Hippocampal formation (tissue), 2 donors: ENCODE measurements around the gene HLCS.
"Not testable (repeated sequence)": the region's sequence is repeated elsewhere in the genome, so short reads cannot be mapped to it uniquely, and the experiment has no call there.

ENCODE experiments used
- DNase-seq, 2 donors: peaks; one replicate each; lab custom pipeline; 2025; lab: John Stamatoyannopoulos, UW

The HLCS gene

DNA sequence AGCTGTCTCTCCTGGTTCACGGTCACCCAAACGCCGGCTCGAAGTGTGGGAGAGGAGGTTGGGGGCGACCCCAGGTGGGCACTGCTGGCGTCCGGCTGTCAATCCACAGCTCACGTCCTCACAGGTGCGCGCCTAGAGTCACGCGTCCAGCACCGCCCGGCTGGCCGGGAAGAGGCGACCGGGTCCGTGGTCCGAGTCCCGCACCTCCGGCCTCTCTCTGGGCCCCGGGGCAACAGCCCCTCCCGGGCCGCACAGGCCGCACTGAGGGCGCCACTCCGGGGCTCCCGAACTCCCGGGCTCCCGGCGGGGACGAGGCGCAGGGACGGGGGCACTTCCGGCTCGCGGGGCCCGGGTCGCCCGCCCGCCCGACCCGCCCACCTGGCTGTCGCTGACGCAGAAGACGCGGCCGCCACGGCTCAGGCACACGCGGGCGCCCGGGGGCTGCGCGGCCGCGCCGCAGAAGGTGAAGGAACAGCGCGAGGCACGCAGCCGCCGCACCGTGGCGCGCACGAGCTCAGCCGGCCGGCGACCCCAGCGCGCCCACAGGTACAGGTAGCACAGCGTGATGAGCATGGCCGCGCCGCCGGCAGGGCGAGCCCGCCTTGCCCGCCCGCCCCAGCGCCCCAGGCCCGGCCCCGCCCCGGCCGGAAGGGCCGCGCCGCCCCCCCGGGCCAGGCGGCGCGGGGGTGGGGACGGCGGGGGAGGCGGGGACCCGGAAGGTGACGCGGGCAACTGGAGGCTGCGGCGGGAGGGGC lies at the start of gene HLCS:
TSS of gene HLCS (minus strand) at position 604 of the 755 bp plus-strand sequence. CDS start at position 573, 31 bp downstream.
- peak in 1 of 2 donors; percentile 44 for DNase-seq

DNA sequence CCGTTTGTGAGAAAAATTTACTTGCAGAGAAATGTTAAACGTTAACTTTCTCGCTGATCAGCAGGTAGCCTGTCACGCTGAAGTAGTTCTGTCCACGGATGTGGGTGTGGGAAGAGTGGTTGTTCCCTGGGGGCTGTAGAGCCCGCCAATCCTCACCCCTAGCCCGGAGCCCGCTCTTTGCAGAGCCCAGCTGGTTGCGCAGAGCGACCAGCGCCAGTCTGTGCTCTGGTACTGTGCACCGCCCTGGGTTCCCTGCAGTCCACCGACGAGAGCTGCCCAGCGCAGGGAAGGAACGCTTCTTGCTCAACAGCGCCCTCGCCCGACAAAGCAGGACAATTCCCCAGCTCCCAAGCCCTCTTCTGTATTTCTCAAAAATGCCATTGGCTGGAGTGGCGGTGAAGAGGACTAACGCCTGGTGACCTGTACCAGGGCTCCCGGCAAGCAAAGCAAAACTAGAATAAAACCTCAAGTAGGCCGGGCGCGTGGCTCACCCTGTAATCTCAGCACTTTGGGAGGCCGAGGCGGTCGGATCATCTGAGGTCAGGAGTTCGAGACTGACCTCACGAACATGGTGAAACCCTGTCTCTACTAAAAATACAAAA lies 43.4 kb upstream of the HLCS start:
- DNase-seq = peak; percentile 73 to 81

DNA sequence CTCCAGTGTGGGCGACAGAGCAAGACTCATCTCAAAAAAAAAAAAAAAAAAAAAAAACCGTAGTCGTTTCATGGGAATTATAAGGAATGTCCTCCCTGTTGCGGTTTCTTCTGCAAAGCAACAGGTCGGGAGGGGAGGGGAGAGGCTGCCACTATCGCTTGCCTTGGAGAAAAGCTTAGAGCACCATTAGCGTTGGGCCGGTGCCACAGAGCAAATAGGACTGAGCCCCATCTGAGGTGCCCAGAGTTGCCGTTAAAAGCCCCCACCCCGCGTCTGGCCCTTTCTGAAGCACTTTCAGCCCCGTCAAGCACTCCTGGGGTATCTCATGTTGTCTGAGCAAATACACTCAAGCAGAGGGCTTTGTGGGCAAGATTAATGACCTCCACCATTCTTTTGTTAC lies 42.3 kb upstream of the HLCS start:
- DNase-seq = no peak

DNA sequence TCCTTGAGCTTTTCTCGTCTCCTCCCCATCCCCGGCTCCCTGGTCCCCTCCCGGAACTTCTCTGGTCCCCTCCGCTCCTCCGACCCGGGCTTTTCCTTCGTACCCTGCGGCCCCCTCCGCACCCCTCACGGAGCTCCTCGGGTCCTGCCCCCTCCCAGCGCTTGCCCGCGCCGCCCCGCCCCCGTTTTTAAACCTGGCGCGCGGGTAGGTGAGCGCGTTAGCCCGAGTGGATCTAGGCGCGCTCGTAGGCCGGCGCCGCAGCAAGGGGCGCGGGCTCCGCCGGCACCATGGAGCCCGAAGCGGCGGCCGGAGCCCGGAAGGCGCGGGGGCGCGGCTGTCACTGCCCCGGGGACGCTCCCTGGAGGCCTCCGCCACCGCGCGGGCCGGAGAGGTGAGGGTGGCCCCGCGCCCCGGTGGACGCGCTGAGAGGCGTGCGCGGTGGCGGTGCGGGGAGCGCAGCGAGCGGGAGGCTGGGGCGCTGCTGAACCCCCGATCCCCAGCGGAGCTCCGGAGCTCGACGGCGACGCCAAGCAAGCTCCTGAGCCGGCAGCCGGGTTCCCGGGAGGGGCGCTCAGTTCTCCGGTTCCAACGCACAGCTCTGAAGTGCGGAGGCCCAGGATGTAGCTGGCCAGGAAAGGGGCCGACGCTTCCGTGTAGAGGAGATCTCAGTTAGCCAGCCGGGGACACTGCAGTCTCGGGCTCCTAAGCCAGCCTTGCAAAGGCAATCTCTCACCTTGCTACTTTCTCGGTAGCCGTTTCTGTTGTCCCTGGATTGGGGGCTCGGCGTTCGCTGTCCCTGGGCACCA lies 40.2 kb upstream of the HLCS start, which contains the start of gene RIPPLY3:
TSS of gene RIPPLY3 (plus strand) at position 217 of the 806 bp plus-strand sequence. CDS start at position 288, 71 bp downstream.
- DNase-seq = no peak

DNA sequence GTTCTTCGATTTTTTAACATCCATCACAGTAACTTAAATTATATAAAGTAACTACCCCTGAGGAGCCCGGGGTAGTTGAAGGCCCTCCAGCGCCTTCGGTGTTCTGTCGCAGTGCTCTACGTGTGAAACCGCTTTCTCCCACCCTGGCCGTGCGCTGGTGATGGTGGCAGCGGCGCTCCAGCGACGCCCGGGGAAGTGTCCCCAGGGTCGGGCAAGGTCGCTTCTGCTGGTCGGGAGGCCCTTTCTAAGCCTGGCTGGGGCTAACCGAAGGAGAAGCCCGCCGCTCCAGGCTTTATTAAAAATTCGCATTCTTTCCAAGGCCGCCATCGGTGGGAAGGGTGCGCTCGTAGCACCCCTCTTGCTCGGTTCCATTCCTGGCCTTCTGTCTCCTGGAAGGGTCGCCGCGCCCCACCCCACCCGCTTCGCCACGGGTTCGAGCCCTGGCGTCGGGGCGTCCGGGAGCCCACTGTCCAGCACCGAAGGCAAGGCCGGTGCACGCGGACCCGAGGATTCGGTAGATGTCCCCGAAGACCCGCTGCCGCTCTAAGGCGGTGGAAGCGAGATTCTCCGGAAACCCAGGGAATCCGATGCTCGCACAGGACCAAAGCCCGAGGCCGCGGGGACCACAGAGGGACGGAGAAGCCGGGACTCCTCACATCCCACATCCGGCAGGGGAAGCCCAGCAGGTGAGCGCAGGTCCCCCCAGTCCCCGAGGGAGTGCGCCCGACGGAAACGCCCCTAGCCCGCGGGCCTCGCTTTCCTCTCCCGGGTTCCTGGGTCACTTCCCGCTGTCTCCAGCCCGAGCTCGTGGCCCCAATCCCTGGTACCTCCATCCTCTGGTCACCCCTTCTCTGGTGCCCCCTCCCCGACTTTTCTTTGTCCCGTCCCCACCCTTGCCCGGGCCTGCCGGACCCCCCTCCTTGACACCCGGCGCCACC lies 39.3 kb upstream of the HLCS start:
- DNase-seq = no peak

DNA sequence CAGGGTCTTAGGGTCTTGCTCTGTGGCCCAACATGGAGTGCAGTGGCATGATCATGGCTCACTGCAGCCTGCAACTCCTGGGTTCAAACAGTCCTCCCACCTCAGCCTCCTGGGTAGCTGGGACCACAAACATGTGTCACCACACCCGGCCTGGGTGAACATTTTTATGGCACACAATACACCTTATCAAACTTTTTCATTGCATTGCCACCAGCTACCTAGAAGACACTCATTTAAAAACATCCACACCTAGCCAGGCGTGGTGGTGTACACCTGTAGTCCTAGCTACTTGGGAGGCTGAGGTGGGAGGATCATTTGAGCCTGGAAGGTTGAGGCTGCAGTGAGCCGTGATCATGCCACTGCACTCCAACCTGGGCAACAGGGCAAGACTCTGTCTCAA lies 37.4 kb upstream of the HLCS start:
- not testable (repeated sequence) for DNase-seq

GRCh38 chr21:37002851-37003250 lies 36.4 kb upstream of the HLCS start:
- not testable (repeated sequence) for DNase-seq

DNA sequence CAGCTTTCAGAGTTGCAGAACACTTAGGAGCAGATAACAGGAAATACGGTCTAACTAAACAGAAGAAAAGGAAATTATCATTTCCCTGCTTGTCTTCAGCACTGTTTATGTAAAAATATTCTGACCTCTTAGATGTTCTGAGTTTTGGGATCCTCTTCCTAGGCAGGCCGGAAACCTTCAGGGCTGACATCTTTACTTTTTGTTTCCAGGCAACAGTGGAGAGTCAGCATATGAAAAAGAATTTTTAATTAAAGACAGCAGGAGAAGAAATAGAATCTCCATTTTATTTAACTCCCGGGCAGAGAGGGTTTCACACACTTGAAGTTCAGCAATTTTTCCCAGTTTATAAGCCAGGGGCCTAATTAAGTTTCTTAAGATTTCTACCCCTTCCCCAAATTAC lies 35.0 kb upstream of the HLCS start:
- DNase-seq = no peak

GRCh38 chr21:37000381-37000780 lies 33.9 kb upstream of the HLCS start:
- no peak for DNase-seq

DNA sequence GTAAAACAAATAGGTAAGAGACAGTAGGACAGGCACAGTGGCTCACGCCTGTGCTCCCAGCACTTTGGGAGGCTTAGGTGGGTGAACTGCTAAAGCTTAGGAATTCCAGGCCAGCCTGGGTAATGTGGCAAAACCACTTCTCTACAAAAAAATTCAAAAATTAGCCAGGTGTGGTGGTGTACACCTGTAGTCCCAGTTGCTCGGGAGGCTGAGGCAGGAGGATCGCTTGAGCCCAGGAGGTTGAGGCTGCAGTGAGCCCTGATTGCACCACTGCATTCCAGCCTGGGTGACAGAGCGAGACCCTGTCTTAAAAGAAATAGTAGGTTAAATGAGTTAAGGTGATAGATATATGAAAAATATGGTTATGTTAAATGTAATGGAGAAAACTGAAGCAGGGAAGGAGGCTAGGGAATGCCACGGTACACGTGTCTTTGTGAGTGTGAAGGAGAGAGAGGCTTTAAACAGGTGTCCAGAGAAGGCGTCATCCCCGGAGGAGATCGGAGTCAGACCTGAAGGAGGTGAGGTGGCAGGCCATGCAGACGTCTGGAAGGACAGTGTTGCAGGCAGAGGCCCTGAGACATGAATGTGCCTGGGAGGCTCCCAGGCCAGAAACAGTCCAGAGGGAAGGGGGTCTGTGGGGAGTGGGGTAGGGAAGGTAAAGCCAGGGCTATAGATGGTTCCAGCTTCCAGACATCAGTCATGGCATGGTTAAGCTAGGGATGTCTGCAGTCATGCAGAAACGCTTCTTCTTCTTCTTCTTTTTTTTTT lies 32.8 kb upstream of the HLCS start:
- no peak for DNase-seq

DNA sequence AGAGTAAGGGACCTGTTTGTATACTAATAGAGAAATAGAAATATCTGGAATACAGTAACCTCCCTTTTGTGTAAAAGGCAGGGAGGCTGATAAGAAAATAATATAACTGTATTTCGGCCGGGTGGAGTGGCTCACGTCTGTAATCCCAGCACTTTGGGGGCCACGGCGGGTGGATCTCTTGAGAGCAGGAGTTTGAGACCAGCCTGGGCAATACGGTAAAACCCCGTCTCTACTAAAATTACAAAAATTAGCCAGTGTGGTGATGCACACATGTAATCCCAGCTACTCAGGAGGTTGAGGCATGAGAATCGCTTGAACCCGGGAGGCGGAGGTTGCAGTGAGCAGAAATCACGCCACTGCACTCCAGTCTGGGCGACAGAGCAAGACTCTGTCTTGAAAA lies 28.8 kb upstream of the HLCS start:
- DNase-seq = not testable (repeated sequence)

DNA sequence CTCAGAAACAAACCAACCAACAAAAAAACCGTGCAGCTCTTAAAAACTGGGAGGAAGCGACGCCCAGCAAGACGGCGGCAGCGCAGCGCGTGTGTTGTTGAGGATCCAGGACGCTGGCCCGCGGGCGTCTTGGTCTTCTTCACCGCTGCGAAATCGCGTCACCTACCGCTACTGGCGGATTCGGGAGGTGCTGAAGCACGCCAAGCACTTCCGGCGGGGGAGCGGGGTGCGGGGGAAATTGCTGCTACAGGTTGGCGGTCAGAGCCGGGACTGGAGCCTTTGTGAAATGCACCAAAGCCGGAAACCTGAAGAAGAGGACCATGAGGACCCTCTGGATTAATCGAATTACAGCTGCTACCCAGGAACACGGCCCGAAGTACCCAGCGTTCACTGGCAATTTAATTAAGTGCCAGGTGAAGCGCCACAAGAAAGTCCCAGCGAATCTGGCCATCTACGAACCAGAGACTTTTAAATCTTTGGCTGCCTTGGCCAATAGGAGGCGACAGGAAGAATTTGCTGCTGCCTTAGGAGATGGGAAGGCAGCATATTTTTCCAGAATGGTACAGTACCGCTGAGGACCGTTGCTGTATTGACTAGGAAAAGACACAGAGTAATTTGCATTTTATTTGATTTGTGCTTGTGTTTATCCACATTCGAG lies 28.2 kb upstream of the HLCS start:
- no peak for DNase-seq

DNA sequence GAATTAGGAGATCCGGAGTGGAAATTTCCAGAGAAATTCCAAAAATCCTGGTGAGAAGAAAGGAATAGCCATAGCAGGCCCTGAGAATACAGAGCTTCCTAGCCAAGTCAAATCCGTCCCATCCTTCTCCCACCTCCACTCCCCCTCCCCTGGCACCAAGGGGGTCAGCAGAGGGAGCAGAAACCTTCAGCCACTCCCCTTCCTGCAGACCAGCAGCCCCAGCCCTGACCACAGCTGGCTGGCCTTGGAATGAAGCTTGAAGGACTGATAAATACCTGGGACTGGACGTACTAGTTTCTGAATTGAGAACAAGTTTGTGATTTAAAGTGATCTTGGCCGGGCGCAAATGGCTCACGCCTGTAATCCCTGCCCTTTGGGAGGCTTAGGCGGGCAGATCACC lies 26.2 kb upstream of the HLCS start:
- no peak for DNase-seq

GRCh38 chr21:36990508-36991205 lies 24.2 kb upstream of the HLCS start:
- no peak for DNase-seq

DNA sequence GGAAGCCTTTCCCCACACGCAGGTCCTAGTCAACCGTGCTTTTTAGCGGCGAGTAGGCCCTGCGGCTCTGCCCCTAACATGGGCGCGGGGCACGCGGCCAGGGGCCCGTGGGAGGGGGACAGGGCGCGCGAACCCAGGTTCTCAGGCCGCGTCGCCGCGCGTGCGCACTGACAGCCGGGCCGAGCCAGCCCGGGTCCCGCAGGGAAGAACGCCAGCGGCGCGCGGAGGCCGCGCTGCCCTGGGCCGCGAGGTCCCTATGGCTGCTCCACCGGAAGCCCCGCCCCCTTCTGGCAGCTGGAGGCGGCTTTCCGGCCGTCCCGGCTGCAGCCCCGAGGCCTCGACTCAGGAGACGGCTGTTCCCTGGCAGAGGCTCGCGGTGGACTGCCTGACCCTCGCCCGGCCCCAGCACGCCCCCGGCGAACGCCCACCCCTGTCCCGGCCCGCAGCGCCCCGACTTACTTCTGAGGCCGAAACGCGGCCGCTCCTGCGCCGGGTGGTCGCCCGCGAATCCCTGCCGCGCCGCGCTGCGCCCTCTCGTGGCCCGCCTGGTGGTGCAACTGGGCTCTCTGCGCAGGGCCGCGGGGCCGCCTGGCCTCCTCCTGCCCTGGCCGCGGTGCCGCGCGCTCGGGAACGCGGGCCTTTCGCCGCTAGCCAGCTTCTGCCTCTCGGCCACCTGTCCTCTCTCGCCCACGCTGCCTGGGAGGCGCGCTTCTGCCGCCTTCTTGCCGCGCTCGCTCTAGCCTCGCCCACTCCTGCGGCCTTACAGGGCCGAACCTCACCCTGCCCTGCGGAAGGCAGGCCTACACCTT lies 23.4 kb upstream of the HLCS start:
- peak; percentile 91 to 94 for DNase-seq

- not testable (repeated sequence) for DNase-seq
Measured at GRCh38 chr21:36989199-36989698, 22.8 kb upstream of the HLCS start.

GRCh38 chr21:36988536-36988935 lies 22.1 kb upstream of the HLCS start:
- no peak for DNase-seq

GRCh38 chr21:36987845-36988244 lies 21.4 kb upstream of the HLCS start:
- no peak for DNase-seq
